Measurements from ENCODE around the gene HK3. TPM values are rescaled to one million over a fixed set of nuclear protein-coding genes. Genes with fewer than 3 reads are reported as not detected.

HK3 gene
- total RNA-seq, 4 donors from 2014 or later: 5.2 to 38.1 (median 16.3) TPM

- no peak for TF ChIP-seq CTCF (IDR thresholded peaks at IDR 0.05; ENCODE audit: low read depth)
These were observed 3.9 kb upstream of the HK3 start for GRCh38 chr5:176902911-176903664.

- TF ChIP-seq CTCF (IDR thresholded peaks at IDR 0.05; ENCODE audit: low read depth): no peak
These were observed 3.1 kb upstream of the HK3 start for GRCh38 chr5:176902102-176902814.

GRCh38 chr5:176901260-176902101 is 2.3 kb upstream of the HK3 start:
- TF ChIP-seq CTCF (IDR thresholded peaks at IDR 0.05; ENCODE audit: low read depth): no peak

- TF ChIP-seq CTCF (IDR thresholded peaks at IDR 0.05; ENCODE audit: low read depth): no peak
These were observed 1.6 kb upstream of the HK3 start for GRCh38 chr5:176900780-176901204.

GRCh38 chr5:176899946-176900779 is 1.0 kb upstream of the HK3 start:
- no peak for TF ChIP-seq CTCF (IDR thresholded peaks at IDR 0.05; ENCODE audit: low read depth)

- TF ChIP-seq CTCF (IDR thresholded peaks at IDR 0.05; ENCODE audit: low read depth): no peak
These were observed 1.9 kb downstream of the HK3 start for GRCh38 chr5:176897263-176897662.
